MCF 10A (cell line): Measurements from ENCODE around the gene C1QA. TPM values are rescaled to one million over a fixed set of nuclear protein-coding genes. Genes with fewer than 3 reads are reported as not detected.

Experiments used
- BruUV-seq: library from RNA; stranded (reverse); fragments of 400-500 nt; replicated peaks from 2 replicates; lab custom pipeline; 2021; lab: Mats Ljungman, UMichigan
- CTCF ChIA-PET: fragments of 300-600 bp; sonication (Branson Sonifier 250); formaldehyde crosslinking; extraction: SDS; loops from one replicate; lab custom pipeline; 2021; ENCODE audit warnings: antibody characterized with exemption, inconsistent platforms; lab: Yijun Ruan, JAX
- POLR2A ChIA-PET: fragments of 300-600, 350-650 bp; sonication (Branson Sonifier 250); formaldehyde crosslinking; extraction: SDS; loops from one replicate; lab custom pipeline; 2020; ENCODE audit warnings: antibody characterized with exemption, inconsistent platforms; lab: Yijun Ruan, JAX
- DNase-seq: peaks from one replicate; pipeline ENCODE4 v3.0.0-alpha.2; 2018; ENCODE audit not compliant: unreplicated experiment
- H3K27ac Mint-ChIP-seq: one replicate; pipeline ENCODE4 v1.8.0; 2022; ENCODE audit warnings: mild to moderate bottlenecking, low read depth, mixed read lengths; ENCODE audit not compliant: unreplicated experiment
- H3K27me3 Mint-ChIP-seq: one replicate; pipeline ENCODE4 v1.8.0; 2022; ENCODE audit warnings: mixed read lengths; ENCODE audit not compliant: insufficient read depth, unreplicated experiment
- H3K36me3 Mint-ChIP-seq: one replicate; pipeline ENCODE4 v1.8.0; 2022; ENCODE audit warnings: mild to moderate bottlenecking, moderate library complexity, mixed read lengths; ENCODE audit not compliant: insufficient read depth, unreplicated experiment
- H3K4me1 Mint-ChIP-seq: one replicate; pipeline ENCODE4 v1.8.0; 2022; ENCODE audit warnings: mixed read lengths; ENCODE audit not compliant: insufficient read depth, unreplicated experiment
- H3K4me3 Mint-ChIP-seq: one replicate; pipeline ENCODE4 v1.8.0; 2022; ENCODE audit warnings: mild to moderate bottlenecking, moderate library complexity, mixed read lengths; ENCODE audit not compliant: unreplicated experiment
- H3K9me3 Mint-ChIP-seq: one replicate; pipeline ENCODE4 v1.8.0; 2022; ENCODE audit warnings: mixed read lengths; ENCODE audit not compliant: unreplicated experiment
- intact Hi-C: fragments of 100-400 bp; cut with micrococcal nuclease; formaldehyde crosslinking; loops from 2 replicates; pipeline ENCODE4 v1.14.1; 2022
- total RNA-seq: library from RNA; stranded (reverse); gene quantifications from 2 replicates; pipeline ENCODE4 v1.2.3, GENCODE V29; 2022
- TF ChIP-seq, protein P1 (sequence below): fragments of 200-600 bp; IDR thresholded peaks from one replicate; pipeline ENCODE4 v1.8.0; 2022; ENCODE audit warnings: antibody characterized with exemption, mild to moderate bottlenecking; ENCODE audit not compliant: unreplicated experiment

C1QA gene
- total RNA-seq, 1 experiment from 2014 or later, result not detected

GRCh38 chr1:22645931-22646330, 9.5 kb downstream of the C1QA start:
- no peak for DNase-seq
- BruUV-seq, result no TSS peak
- Mint-ChIP-seq H3K36me3 (no peaks in the 10 kb centered on the region), H3K4me1 (no peaks in the 10 kb centered on the region), H3K27ac (no peak overlapping the region), H3K9me3 (no peaks in the 10 kb centered on the region), H3K27me3 (peaks cover 21% of the 10 kb centered on the region), H3K4me3 (no peak overlapping the region)
- ChIA-PET POLR2A (no interaction called here), CTCF (interaction anchor here (0.6 kb wide), 1 partner anchor 212 kb away, joined by 5 read pairs; no protein-coding TSS in a partner anchor)
- intact Hi-C loops, result loop anchor here (10.0 kb wide), 1 partner anchor 511 kb away; no protein-coding TSS in a partner anchor
- TF ChIP-seq, protein P1, sequence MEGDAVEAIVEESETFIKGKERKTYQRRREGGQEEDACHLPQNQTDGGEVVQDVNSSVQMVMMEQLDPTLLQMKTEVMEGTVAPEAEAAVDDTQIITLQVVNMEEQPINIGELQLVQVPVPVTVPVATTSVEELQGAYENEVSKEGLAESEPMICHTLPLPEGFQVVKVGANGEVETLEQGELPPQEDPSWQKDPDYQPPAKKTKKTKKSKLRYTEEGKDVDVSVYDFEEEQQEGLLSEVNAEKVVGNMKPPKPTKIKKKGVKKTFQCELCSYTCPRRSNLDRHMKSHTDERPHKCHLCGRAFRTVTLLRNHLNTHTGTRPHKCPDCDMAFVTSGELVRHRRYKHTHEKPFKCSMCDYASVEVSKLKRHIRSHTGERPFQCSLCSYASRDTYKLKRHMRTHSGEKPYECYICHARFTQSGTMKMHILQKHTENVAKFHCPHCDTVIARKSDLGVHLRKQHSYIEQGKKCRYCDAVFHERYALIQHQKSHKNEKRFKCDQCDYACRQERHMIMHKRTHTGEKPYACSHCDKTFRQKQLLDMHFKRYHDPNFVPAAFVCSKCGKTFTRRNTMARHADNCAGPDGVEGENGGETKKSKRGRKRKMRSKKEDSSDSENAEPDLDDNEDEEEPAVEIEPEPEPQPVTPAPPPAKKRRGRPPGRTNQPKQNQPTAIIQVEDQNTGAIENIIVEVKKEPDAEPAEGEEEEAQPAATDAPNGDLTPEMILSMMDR, result no peak

- Mint-ChIP-seq H3K27ac (no peak overlapping the region), H3K36me3 (no peaks in the 10 kb centered on the region), H3K4me1 (no peaks in the 10 kb centered on the region), H3K9me3 (no peaks in the 10 kb centered on the region), H3K4me3 (no peak overlapping the region), H3K27me3 (peaks cover 25% of the 10 kb centered on the region)
- ChIA-PET CTCF (interaction anchor here (0.6 kb wide), 2 partner anchors 28 to 212 kb away, joined by 3 to 5 read pairs; no protein-coding TSS in a partner anchor), POLR2A (no interaction called here)
- TF ChIP-seq, protein P1, result no peak
- intact Hi-C loops, result loop anchor here (10.0 kb wide), 1 partner anchor 512 kb away; no protein-coding TSS in a partner anchor
- BruUV-seq, result no TSS peak
- no peak for DNase-seq
Observed at GRCh38 chr1:22646384-22646783, 10.0 kb downstream of the C1QA start.

GRCh38 chr1:22650089-22650693, 13.8 kb downstream of the C1QA start:
- CTCF ChIA-PET, result interaction anchor here (2.1 kb wide), 1 partner anchor 8 kb away, joined by 8 read pairs; no protein-coding TSS in a partner anchor

More at GRCh38 chr1:22650089-22650693, 13.8 kb downstream of the C1QA start:
- no TSS peak for BruUV-seq
- no peak for DNase-seq
- Mint-ChIP-seq H3K36me3 (no peaks in the 10 kb centered on the region), H3K4me3 (no peak overlapping the region), H3K27ac (no peak overlapping the region), H3K9me3 (no peaks in the 10 kb centered on the region), H3K27me3 (peaks cover 62% of the 10 kb centered on the region), H3K4me1 (no peaks in the 10 kb centered on the region)
- POLR2A ChIA-PET, result no interaction called here
- TF ChIP-seq, protein P1, result no peak
- intact Hi-C loops, result no loop called here
